Measurements from ENCODE around the gene SAPCD1.
"Not testable (repeated sequence)": the region's sequence is repeated elsewhere in the genome, so short reads cannot be mapped to it uniquely, and the experiment has no call there.

The SAPCD1 gene

GRCh38 chr6:31806470-31807272 lies 44.2 kb downstream of the SAPCD1 start, which contains the start of gene LSM2:
Gene LSM2, minus strand, starts transcription at chr6:31806966. Its CDS starts 209 bp downstream, at chr6:31806757.
- DNase-seq = peak; percentile 96

DNA sequence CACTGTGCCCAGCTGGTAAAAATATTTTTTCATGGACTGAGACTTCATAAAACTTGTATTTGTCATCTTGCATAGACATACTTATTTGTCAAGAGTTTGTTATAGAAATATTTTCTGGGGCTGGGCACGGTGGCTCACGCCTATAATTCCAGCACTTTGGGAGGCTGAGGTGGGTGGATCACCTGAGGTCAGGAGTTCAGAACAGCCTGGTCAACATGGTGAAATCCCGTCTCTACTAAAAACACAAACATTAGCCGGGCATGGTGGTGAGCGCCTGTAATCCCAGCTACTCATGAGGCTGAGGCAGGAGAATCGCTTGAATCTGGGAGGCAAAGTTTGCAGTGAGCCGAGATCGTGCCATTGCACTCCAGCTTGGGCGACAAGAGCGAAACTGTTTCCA lies 46.1 kb downstream of the SAPCD1 start:
- not testable (repeated sequence) for DNase-seq

- DNase-seq = no peak
Measured at GRCh38 chr6:31811645-31812044, 49.2 kb downstream of the SAPCD1 start.

- DNase-seq = no peak
Measured at GRCh38 chr6:31813465-31813849, 51.0 kb downstream of the SAPCD1 start.
